Right lobe of liver (tissue), 6 donors: ENCODE data around the gene IFNW1. TPM values are rescaled to one million over a fixed set of nuclear protein-coding genes. Genes with fewer than 3 reads are reported as not detected.
A peak's percentile ranks its signal among the peaks of the same experiment; 100 is the strongest.
"Not testable (repeated sequence)": the region's sequence is repeated elsewhere in the genome, so short reads cannot be mapped to it uniquely, and the experiment has no call there.

Source experiments
- ATAC-seq, 4 donors: fragments of 200-7000 bp; cut with Tn5 transposase; one replicate each; pipeline ENCODE4 v1.9.1; 2020; ENCODE audit warnings: mild to moderate bottlenecking in 4 of 4, moderate library complexity in 4 of 4
- DNase-seq, 3 donors: peaks; one replicate each; pipeline ENCODE4 v3.0.0-alpha.2; 2020
- H3K27ac ChIP-seq, 3 donors: fragments of 200-600 bp; one replicate each; pipeline ENCODE4 v1.8.0; 2022
- H3K27me3 ChIP-seq, 2 donors: fragments of 200-600 bp; one replicate each; pipeline ENCODE4 v1.8.0; 2022
- H3K36me3 ChIP-seq, 4 donors: fragments of 200-600 bp; sonication (generic) in 1 of 4; one replicate each; pipeline versions ENCODE4 v1.5.1 to v1.8.0; 2017 to 2022; ENCODE audit warnings: control low read depth in 1 of 4
- H3K4me1 ChIP-seq, 4 donors: fragments of 200-600 bp; sonication (generic) in 1 of 4; one replicate each; pipeline versions ENCODE4 v1.5.1 to v1.8.0; 2017 to 2022; ENCODE audit warnings: control low read depth in 1 of 4
- H3K4me3 ChIP-seq, 3 donors: fragments of 200-600 bp; one replicate each; pipeline ENCODE4 v1.8.0; 2022
- H3K9me3 ChIP-seq, 4 donors: fragments of 200-600 bp; sonication (generic) in 1 of 4; one replicate each; pipeline versions ENCODE4 v1.5.1 to v1.8.0; 2017 to 2022; ENCODE audit warnings: control low read depth in 1 of 4
- POLR2A ChIP-seq: fragments of 450-650 bp; IDR thresholded peaks from one replicate; pipeline ENCODE4 v1.6.1; 2017; ENCODE audit warnings: antibody characterized with exemption, mild to moderate bottlenecking
- WGBS: methylation state at CpG from one replicate; pipeline ENCODE4 v1.1.6; 2018; ENCODE audit warnings: low coverage, low lambda C conversion rate; ENCODE audit not compliant: insufficient coverage; ENCODE audit errors: missing lambda C conversion rate; 5-methylcytosine and 5-hydroxymethylcytosine counted together
- intact Hi-C, 2 donors: fragments of 100-400 bp; cut with DNase I; formaldehyde crosslinking; loops; one replicate each; pipeline versions ENCODE4 v1.11.2 to v1.14.1; 2022
- total RNA-seq, 6 experiments: library from RNA; depleted of rRNA in 2 of 6; stranded (reverse); fragments of >200 nt in 2 of 6; fragmentation: NEBNext Ultra II Directional in 3 of 6; extraction: Animal tissue kit (Norgen Biotek cat#: 25700) in 3 of 6; gene quantifications; one replicate each; pipeline versions ENCODE4 v1.1.0 to v1.2.4, GENCODE V29; 2016 to 2023
- TF ChIP-seq, protein P1 (sequence below), 4 donors: fragments of 200-600 bp in 3 of 4; fragments of 450-650 bp in 1 of 4; IDR thresholded peaks; one replicate each; pipeline versions ENCODE4 v1.5.1 to v1.8.0; 2016 to 2022; ENCODE audit warnings: antibody characterized with exemption in 4 of 4, mild to moderate bottlenecking in 2 of 4
- donor health status: DM: no; HTN: yes; CAD: no.
- donor health status: DM: no; HTN: no; CAD: no.
- donor health status: DM: no; HTN: no; CAD: no.
- donor health status: DM: no; HTN: yes; CAD: no.
- donor health status: DM: no; HTN: yes; CAD: no.

Gene IFNW1
- total RNA-seq, 6 experiments from 2014 or later = not detected

- no peak overlapping the region for H3K27ac ChIP-seq
- no peak for DNase-seq
- H3K27me3 ChIP-seq = no peaks in the 10 kb centered on the region
- no peak for ATAC-seq
- TF ChIP-seq, protein P1, sequence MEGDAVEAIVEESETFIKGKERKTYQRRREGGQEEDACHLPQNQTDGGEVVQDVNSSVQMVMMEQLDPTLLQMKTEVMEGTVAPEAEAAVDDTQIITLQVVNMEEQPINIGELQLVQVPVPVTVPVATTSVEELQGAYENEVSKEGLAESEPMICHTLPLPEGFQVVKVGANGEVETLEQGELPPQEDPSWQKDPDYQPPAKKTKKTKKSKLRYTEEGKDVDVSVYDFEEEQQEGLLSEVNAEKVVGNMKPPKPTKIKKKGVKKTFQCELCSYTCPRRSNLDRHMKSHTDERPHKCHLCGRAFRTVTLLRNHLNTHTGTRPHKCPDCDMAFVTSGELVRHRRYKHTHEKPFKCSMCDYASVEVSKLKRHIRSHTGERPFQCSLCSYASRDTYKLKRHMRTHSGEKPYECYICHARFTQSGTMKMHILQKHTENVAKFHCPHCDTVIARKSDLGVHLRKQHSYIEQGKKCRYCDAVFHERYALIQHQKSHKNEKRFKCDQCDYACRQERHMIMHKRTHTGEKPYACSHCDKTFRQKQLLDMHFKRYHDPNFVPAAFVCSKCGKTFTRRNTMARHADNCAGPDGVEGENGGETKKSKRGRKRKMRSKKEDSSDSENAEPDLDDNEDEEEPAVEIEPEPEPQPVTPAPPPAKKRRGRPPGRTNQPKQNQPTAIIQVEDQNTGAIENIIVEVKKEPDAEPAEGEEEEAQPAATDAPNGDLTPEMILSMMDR (IDR thresholded peaks at IDR 0.05) = no peak
- TF ChIP-seq POLR2A = no peak
- no peaks in the 10 kb centered on the region for H3K4me1 ChIP-seq
- no peaks in the 10 kb centered on the region for H3K36me3 ChIP-seq
- intact Hi-C loops = no loop called here
- no peak overlapping the region for H3K4me3 ChIP-seq
- peaks cover 0 to 2% (median 0%) of the 10 kb centered on the region in 4 donors for H3K9me3 ChIP-seq
- WGBS = 62% methylated on average over 3 of the region's 3 CpGs
These were observed 5.9 kb downstream of the IFNW1 start for GRCh38 chr9:21135736-21136135.

GRCh38 chr9:21128186-21128585, 13.4 kb downstream of the IFNW1 start:
- intact Hi-C loops, DNase-seq, H3K27me3 ChIP-seq, H3K4me1 ChIP-seq, H3K4me3 ChIP-seq, H3K9me3 ChIP-seq, H3K27ac ChIP-seq, ATAC-seq, H3K36me3 ChIP-seq: not testable (repeated sequence)

- no peak for DNase-seq
- no peak for TF ChIP-seq POLR2A
- TF ChIP-seq, protein P1 (IDR thresholded peaks at IDR 0.05) = no peak
- 46% methylated on average over 4 of the region's 4 CpGs for WGBS
- no peak overlapping the region for H3K27ac ChIP-seq
- H3K36me3 ChIP-seq = no peaks in the 10 kb centered on the region
- no peak for ATAC-seq
- H3K9me3 ChIP-seq = no peaks in the 10 kb centered on the region
- intact Hi-C loops = no loop called here
- H3K4me1 ChIP-seq = no peaks in the 10 kb centered on the region
- no peaks in the 10 kb centered on the region for H3K27me3 ChIP-seq
- H3K4me3 ChIP-seq = no peak overlapping the region
These were observed 19.9 kb downstream of the IFNW1 start for GRCh38 chr9:21121595-21122251.

DNA sequence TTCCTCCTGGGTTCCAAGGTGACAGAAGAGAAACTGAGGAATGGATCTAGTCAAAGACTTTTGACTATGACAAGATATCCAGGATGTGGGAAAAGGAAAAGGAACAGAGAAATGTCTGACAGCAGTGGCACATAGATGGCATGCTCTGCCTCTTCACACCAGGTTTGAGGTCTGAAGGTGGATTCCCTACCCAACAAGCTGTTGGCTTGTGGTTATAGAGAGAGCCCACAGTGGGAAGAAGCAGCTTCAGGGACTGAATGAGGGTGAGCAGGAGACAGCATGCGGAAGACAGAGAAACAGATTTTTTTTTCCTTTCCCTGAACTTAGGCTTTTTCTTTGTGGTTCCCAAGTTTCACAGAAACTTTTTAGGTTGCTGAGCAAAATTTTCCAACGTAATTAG, 20.6 kb downstream of the IFNW1 start:
- Histone ChIP-seq H3K4me3 (no peak overlapping the region), H3K9me3 (no peaks in the 10 kb centered on the region), H3K27ac (no peak overlapping the region), H3K36me3 (no peaks in the 10 kb centered on the region), H3K27me3 (no peaks in the 10 kb centered on the region), H3K4me1 (no peaks in the 10 kb centered on the region)
- intact Hi-C loops = no loop called here
- DNase-seq (no peak), ATAC-seq (no peak)
- TF ChIP-seq POLR2A = no peak
- TF ChIP-seq, protein P1 (IDR thresholded peaks at IDR 0.05) = no peak
- WGBS = 59% methylated on average over 2 of the region's 2 CpGs

DNA sequence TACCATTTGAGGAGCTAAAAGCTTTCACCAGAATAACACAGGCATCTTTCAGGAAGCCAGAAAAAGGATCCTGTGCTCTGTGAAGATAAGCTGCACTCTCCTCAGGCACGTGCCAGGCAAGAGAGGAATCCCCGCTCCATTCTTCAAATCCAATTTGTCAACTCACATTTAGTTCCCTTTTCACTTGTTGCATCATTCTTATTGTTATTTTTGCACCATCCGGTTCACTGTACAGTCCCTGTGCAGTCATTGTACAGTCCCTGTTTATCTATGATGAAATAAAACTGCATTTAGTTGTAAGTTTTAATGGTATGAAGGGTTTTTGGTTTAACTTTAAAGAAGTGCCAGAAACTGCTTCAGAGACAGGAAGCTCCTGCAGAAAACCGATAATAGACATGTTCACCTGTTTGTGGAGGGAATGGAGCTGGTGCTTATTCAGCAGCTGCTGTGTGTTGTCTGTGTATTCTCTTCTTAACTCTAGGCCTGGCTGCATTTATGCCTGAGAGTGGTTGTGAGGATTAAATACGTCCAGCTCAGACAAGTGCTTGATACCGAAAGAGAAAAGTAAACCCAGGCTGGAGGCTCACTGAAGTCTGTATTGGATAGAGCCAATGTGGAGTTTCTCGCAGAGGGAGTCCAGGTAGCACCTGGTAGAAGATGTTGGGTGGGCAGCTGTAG, 22.4 kb downstream of the IFNW1 start:
- Histone ChIP-seq H3K9me3 (no peaks in the 10 kb centered on the region), H3K36me3 (no peaks in the 10 kb centered on the region), H3K4me3 (no peak overlapping the region), H3K27me3 (no peaks in the 10 kb centered on the region), H3K4me1 (no peaks in the 10 kb centered on the region), H3K27ac (no peak overlapping the region)
- DNase-seq (no peak), ATAC-seq (peak; percentile 31 to 65 (median 49))
- TF ChIP-seq POLR2A = no peak
- TF ChIP-seq, protein P1 (IDR thresholded peaks at IDR 0.05) = no peak
- WGBS = 37% methylated on average over 6 of the region's 7 CpGs
- intact Hi-C loops = no loop called here
